Activated CD4-positive, CD25-positive, alpha-beta regulatory T cell treated with anti-CD3 and anti-CD28 coated beads, Interleukin-2, amount 50 U/mL, for 16 hours (primary cell): ENCODE data around the gene GNA14.
"Not testable (repeated sequence)": the region's sequence is repeated elsewhere in the genome, so short reads cannot be mapped to it uniquely, and the experiment has no call there.

Experiments
- DNase-seq: peaks from one replicate; pipeline ENCODE4 v3.0.0-alpha.2; 2020; ENCODE audit warnings: low read depth, low spot score

Gene GNA14

GRCh38 chr9:77648234-77649108, at the start of gene GNA14:
Gene GNA14 (minus strand): TSS chr9:77648322. CDS start chr9:77647793, 529 bp downstream.
- DNase-seq: no peak

DNA sequence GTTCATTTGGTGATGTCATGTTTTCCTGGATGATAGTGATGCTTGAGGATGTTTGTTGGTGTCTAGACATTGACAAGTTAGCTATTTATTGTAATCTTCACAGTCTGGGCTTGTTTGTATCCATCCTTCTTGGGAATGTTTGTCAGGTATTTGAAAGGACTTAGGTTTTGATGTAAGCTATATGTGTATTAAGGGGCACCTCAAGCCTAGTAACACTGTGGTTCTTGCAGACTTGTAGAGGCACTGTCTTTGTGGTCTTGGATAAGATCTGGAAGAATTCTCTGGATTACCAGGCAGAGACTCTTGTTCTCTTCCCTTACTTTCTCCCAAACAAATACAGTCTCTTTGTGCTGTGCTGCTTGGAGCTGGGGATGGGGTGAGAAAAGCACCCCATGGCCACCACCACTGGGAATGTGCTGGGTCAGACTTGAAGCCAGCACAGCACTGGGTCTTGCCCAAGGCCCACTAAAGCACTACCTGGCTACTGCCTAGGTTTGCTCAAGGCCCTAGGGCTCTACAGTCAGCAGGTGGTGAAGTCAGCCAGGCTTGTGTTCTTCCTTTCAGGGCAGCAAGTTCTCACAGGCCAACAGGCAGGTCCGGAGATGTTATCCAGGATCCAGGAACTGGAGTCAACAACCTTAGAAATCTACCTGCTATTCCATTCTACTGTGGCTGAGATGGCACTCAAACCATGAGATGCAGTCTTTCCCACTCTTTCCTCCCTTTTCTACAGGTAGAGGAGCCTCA, 49.3 kb upstream of the GNA14 start:
- no peak for DNase-seq

DNA sequence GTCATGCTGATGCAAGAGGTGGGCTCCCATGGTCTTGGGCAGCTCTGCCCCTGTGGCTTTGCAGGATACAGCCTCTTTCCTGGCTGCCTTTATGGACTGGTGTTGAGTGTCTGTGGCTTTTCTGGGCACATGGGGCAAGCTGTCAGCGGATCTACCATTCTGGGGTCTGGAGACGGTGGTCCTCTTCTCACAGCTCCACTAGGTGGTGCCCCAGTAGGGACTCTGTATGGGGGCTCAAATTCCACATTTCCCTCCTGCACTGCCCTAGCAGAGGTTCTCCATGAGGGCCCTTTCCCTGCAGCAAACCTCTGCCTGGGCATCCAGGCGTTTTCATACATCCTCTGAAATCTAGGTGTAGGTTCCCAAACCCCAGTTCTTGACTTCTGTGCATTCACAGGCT, 42.6 kb upstream of the GNA14 start:
- DNase-seq: not testable (repeated sequence)

DNA sequence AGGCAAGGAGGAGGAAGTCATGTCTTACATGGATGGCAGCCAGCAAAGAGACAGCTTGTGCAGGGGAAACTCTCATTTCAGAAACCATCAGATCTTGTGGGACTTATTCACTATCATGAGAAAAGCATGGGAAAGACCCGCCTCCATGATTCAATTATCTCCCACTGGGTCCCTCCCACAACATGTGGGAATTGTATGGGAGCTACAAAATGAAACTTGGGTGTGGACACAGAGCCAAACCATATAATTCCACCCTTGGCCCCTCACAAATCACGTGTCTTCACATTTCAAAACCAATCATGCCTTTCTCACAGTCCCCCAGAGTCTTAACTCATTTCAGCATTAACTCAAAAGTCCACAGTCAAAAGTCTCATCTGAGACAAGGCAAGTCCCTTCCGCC, 42.0 kb upstream of the GNA14 start:
- DNase-seq: not testable (repeated sequence)

- not testable (repeated sequence) for DNase-seq
Observed at GRCh38 chr9:77687737-77688136, 39.6 kb upstream of the GNA14 start.

DNA sequence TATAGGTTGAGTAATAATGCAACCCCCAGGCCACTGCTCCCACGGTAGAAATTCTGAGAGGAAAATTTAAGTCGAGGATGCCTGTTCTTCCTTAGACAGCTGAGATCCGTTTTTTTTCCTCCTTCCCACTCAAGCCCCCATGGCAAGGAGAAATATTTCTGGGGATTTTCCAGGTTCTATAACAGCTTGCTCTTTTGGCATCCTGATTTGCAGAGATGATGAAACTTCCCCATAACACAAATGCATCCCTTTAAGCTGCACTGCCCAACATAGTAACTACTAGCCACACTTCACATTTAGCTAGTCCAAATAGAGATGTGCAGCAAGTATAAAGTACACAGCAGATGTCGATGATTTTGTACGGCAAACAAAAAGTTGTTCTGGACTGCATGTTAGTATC, 32.5 kb upstream of the GNA14 start:
- no peak for DNase-seq

- DNase-seq: no peak
Observed at GRCh38 chr9:77679661-77680368, 31.7 kb upstream of the GNA14 start.

DNA sequence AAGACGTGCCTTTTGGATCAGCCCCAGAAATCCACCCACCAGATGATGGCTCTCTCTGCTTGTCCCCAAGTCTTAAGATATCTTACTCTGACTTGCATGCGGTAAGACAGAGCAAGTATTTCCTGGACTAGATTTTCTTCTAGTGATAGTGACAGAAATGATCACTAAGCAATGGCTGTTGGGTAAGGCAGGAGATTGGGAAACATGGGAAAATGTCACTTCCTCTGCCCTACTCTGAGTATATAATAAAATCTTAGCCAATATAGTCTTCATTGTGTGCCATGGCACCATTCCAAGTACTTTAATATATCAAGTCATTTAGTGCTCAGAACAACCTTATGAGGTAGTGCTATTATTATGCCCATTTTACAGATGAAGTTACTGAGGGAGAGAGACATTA, 31.0 kb upstream of the GNA14 start:
- DNase-seq: no peak

GRCh38 chr9:77677957-77678535, 29.9 kb upstream of the GNA14 start:
- no peak for DNase-seq

- no peak for DNase-seq
Observed at GRCh38 chr9:77677397-77677796, 29.3 kb upstream of the GNA14 start.

DNA sequence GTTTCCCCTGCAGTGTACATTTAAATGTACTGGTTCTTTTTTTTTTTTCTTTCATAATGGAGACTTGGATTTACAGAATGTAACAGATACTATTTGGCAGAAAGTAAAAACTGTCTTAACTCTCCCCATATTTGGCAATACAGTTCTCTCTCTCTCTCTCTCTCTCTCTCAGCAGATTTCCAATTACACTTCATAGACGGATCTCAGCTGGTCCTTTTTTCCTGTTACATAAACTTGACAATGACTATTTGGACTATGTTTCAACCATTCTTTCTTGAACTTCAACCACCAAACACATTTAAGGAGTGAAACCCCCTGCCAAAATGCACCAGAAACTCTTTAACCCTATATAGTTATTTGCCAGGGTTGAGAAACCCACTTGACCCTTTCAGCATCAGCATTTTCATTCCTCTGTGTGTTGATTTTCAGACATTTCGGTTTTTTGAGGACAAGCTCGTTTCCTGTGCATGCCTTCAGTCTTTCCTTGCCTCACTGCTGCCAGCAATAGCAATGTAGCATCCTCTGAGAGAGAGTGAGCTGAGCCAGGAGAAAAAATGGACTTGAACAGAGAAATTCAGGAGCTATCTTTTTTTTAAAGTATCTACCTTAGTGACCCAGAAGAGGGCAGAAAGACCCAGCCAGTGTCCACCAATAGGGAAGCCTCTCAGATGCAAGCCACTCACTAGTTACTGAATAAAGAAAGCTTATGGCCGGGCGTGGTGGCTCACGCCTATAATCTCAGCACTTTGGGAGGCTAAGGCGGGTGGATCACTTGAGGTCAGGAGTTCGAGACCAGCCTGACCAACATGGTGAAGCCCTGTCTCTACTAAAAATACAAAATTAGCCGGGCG, 26.0 kb upstream of the GNA14 start:
- DNase-seq: no peak

DNA sequence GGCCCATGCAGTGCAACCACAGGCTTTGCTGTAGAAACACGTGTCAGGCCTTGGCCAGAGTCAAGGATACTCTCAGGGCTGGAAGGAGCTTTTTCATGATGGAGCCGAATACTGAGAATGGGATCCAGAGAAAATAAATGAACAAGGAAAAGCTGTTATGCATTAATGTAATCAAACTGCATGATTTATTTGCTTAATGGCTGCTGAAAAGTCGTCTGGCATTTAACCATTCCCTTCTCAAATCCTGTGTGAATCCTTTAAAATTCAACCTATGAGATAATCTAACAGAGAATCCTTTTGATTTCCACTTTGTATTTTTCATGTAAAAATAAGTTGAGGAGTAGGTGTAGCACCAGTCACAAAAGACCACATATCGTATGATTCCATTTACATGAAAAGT, 24.1 kb upstream of the GNA14 start:
- no peak for DNase-seq

GRCh38 chr9:77667151-77667550, 19.0 kb upstream of the GNA14 start:
- no peak for DNase-seq

DNA sequence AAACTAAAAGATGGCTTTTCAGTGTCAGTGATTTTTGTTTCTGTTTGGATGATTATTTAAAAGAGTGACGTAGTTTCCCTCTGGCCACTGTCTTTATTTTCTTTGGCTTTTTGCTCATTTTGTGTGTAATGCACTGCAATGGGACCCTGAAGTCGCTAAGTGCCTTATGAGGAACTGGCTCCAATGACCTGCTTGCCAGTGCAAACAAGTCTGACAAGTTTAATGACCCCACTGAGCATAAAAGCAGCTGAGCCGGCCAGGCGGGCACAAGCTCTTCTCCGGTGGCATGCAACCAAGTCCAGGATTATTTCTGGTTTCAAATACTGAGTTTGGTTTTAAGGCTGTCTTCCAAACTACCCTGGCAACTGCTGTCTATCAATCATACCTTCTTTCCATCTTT, 15.6 kb upstream of the GNA14 start:
- DNase-seq: no peak

DNA sequence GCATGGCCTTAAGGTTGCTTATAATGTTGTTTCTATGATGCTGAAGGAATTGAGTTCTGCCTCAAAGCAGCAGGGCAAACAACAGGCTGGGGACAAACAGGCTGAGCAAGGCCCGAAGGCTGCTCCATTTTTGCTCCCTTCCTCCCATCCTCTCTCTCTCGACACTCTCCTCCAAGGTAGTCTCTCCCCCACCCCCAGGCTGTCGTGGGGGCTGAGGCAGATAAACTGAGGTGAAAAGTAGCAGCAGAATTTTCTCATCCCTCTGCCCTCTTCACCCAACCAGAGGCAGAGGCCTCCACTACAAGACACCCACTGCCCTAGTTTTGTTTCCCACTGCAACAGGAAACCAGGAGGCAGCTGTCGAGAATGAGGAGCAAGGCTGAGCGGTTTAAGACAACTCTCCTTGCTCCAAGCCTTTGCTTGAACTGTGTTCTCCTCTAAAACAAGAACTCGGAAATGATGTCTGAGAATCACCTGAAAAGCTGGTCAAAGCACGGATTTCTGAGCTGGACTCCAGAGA, 13.5 kb upstream of the GNA14 start:
- no peak for DNase-seq

DNA sequence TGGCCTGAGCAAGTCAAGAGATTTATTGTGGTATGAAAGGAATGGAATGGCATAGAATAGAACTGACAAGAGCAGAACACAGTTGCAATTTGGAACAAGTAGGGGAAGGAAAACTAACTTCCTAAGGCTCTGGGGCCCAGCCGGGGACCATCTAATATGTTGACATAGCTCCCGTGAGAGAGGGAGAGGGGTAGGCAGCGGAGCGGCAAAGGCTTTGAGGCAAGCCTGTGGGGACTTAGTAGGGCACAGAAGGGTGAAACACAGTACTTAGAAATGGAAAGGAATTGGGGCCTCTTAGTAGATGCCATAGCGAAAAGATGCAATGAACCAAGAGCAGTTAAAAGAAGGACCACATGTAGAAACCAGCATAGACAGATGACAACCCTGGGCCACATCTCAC, 11.8 kb upstream of the GNA14 start:
- DNase-seq: no peak

- DNase-seq: no peak
Observed at GRCh38 chr9:77651203-77651602, 3.1 kb upstream of the GNA14 start.

DNA sequence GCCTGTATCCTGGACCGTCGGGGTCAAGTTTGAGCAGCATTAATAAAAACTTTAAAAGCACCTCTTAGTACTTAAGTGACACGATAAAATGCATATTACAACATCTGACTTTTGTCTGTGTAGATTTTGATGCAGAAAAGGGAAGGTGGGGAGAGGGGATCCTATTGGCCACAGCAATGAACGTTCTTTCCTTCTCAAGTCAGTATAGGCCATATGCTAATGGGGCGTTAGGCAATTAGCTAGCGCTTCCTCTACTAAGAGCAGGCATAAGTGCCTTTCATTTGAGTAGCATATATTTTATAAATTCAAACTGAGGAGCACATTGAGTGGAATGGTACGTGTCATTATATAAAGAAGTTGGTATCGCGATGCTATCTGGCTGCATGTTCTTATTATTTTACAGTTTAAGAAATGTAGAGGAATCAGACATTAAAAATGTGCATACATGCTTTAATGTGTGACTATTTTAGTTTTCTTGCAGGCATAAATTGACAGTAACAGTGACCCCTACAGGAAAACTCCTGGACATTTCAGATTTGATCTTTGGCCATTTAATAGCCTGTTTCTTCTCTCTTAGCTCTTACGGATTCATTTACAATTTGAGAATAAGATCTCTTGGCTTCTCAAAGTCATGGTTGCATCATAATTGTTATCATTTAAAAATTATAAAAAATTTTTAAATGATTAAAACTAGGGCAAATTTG, 1.1 kb upstream of the GNA14 start:
- no peak for DNase-seq

DNA sequence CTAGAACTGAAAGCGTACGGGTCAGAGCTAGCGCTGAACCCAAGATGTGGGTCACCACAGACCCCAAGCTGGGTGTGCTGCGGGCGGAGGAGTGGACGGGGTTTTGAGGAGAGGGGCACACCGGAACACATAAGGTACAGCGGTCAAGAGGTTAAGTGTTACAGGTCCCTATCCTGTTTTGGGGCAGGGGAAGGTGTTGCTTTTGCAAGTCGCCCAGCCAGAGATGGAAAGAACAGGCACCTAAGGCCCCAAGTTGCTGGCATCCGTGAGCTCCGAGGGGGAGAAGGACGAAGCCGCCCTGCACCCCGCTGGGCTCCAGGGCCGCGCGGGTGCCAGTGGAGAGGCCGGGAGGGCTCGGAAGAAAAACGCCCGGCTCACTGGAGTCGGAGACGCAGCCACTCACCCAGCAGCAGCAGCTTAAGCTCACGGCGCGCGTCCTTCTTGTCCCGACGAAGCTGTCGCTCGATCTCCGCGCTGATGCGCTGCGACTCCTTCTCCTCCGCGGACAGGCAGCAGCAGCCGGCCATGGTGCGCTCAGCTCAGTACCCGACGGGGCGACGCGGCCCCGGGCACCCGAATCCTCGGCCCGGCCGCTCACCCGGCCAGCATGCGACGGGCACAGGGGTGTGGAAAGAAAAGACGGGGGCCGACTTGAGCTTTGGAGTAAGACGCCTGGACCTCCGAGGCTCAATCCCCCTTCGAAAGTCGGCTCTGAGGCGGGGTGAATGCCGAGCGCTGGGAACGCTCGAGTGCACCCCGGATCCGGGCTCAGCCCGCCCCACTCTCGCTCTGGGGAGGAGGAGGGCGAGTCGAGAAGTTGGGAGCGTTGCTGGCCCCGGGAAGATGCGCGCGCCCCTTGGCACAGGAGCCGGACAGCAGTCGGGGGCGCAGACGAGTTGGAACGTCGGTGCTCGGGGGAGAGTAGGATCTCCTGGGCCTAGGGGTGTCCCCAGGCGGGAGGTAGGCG, 572 bp downstream of the GNA14 start:
- no peak for DNase-seq
